HL-60 (cell line): Measurements from ENCODE around the gene HACL1.

Experiments
- CTCF ChIP-seq: IDR thresholded peaks from one replicate; pipeline ENCODE4 v1.5.1; 2011; ENCODE audit warnings: low read length, control low read depth, inconsistent platforms; ENCODE audit not compliant: insufficient read depth
- POLR2AphosphoS5 ChIP-seq: IDR thresholded peaks from 2 replicates; pipeline ENCODE4 v1.6.1; 2012; ENCODE audit warnings: low read depth
- REST ChIP-seq: IDR thresholded peaks from 2 replicates; pipeline ENCODE4 v1.6.1; 2012; ENCODE audit warnings: low read depth; ENCODE audit not compliant: insufficient replicate concordance

DNA sequence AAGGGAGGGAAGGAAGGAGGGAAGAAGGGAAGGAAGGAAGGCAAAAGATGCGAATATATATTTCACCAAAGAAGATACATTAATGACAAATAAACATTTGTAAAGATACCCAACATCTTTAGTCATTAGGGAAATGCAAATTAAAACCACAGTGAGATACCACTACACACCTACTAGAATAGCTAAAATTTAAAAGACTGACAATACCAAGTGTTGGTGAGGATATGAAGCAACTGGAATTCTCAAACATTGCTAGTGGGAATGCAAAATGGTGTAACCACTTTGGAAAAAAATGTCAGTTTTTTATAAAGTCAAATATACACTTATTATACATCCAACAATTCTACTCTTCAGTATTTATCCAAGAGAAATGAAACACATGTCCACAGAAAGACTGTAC lies 75.6 kb downstream of the HACL1 start:
- no peak for TF ChIP-seq POLR2AphosphoS5
- no peak for TF ChIP-seq CTCF
- TF ChIP-seq REST = no peak
